Epithelial cell of umbilical artery (primary cell): ENCODE data around the gene GHRH. TPM values are rescaled to one million over a fixed set of nuclear protein-coding genes. Genes with fewer than 3 reads are reported as not detected.

Experiments used
- total RNA-seq: library from RNA; depleted of rRNA; stranded (reverse); fragments of >200 nt; gene quantifications from 2 replicates; pipeline ENCODE4 v1.2.3, GENCODE V29; 2014

The GHRH gene
- total RNA-seq = not detected in 2 replicates

GRCh38 chr20:37261714-37262113 is at the start of gene GHRH:
Gene GHRH, minus strand, starts transcription at chr20:37261814. Its CDS starts 4,925 bp downstream, at chr20:37256889.

Other genes with a start within 250 kb of the GHRH start
- 10.4 and 20.8 TPM in 2 replicates for gene RBL1, start 165.8 kb downstream of the GHRH start, total RNA-seq
- 229 and 233 TPM in 2 replicates for gene RPN2, start 82.5 kb downstream of the GHRH start, total RNA-seq
- gene MROH8, start 82.3 kb downstream of the GHRH start, total RNA-seq = 0.15 and 0.65 TPM in 2 replicates
- gene MANBAL, start 27.8 kb upstream of the GHRH start, total RNA-seq = 11.1 and 16.6 TPM in 2 replicates
- gene SRC, start 84.3 kb upstream of the GHRH start, total RNA-seq = 9.7 and 13.1 TPM in 2 replicates